K562 (cell line): ENCODE data around the gene LAPTM5. TPM values are rescaled to one million over a fixed set of nuclear protein-coding genes. Genes with fewer than 3 reads are reported as not detected.
A peak's percentile ranks its signal among the peaks of the same experiment; 100 is the strongest.

Source experiments
- ATAC-seq: fragments of 200-7000 bp; cut with Tn5 transposase; 3 replicates; pipeline ENCODE4 v1.9.1; 2020; ENCODE audit warnings: moderate library complexity
- BruUV-seq: library from RNA; stranded (reverse); fragments of 400-500 nt; replicated peaks from 2 replicates; lab custom pipeline; 2021; lab: Mats Ljungman, UMichigan
- CTCF ChIA-PET: fragments of 300-600 bp; formaldehyde crosslinking; extraction: SDS; loops from one replicate; lab custom pipeline; 2021; ENCODE audit warnings: low intra/inter-chr PET ratio; lab: Yijun Ruan, JAX
- POLR2A ChIA-PET: fragments of 300-600, 350-650 bp; sonication (Branson Sonifier 250); formaldehyde crosslinking; extraction: SDS; loops from one replicate; lab custom pipeline; 2021; ENCODE audit warnings: antibody characterized with exemption, inconsistent platforms; lab: Yijun Ruan, JAX
- DNase-seq, 4 experiments: peaks; one replicate each; pipeline versions ENCODE4 v3.0.0 to v3.0.0-alpha.2; 2011 to 2018; ENCODE audit warnings: low spot score in 3 of 4, mixed read lengths in 3 of 4; ENCODE audit errors: extremely low read depth in 1 of 4
- FAIRE-seq: peaks from 2 replicates; lab custom pipeline; 2011; peaks lifted over from hg19 to GRCh38; lab: Jason Lieb, UNC
- H2AFZ ChIP-seq: 2 replicates; pipeline ENCODE4 v1.6.0; 2011; ENCODE audit warnings: low read depth, low read length, control low read depth, inconsistent platforms
- H3K27ac ChIP-seq: fragments of 200-600 bp; 3 replicates; pipeline ENCODE4 v1.8.0; 2011; ENCODE audit warnings: low read depth, mild to moderate bottlenecking, control low read depth, inconsistent platforms, low read length, moderate library complexity, mixed read lengths; ENCODE audit errors: extremely low read depth
- H3K27me3 ChIP-seq, 2 experiments: fragments of 300-600 bp in 1 of 2; 2 replicates in 1 of 2; 3 replicates in 1 of 2; pipeline versions ENCODE4 v1.6.0 to v1.8.0; 2011; ENCODE audit warnings: inconsistent platforms in 2 of 2, low read length in 2 of 2, mild to moderate bottlenecking in 1 of 2, mixed read lengths in 1 of 2, moderate library complexity in 1 of 2; ENCODE audit not compliant: control insufficient read depth in 2 of 2, insufficient read depth in 2 of 2
- H3K36me3 ChIP-seq: fragments of 300-600 bp; 3 replicates; pipeline ENCODE4 v1.8.0; 2011; ENCODE audit warnings: mild to moderate bottlenecking, low read length, inconsistent platforms; ENCODE audit not compliant: control insufficient read depth, insufficient read depth
- H3K4me1 ChIP-seq, 2 experiments: fragments of 200-600 bp in 1 of 2; replicated peaks in 1 of 2; 2 replicates in 1 of 2; 3 replicates in 1 of 2; pipeline versions ENCODE4 v1.5.1 to v1.8.0; 2011; ENCODE audit warnings: inconsistent platforms in 2 of 2, low read length in 2 of 2, mild to moderate bottlenecking in 1 of 2, mixed read lengths in 1 of 2, moderate library complexity in 1 of 2; ENCODE audit not compliant: control insufficient read depth in 2 of 2, insufficient read depth in 2 of 2
- H3K4me2 ChIP-seq: 2 replicates; pipeline ENCODE4 v1.6.1; 2011; ENCODE audit warnings: low read length, control low read depth, inconsistent platforms, mixed read lengths; ENCODE audit not compliant: insufficient read depth
- H3K4me3 ChIP-seq: fragments of 200-600 bp; sonication (generic), shearing (Covaris generic); 2 replicates; pipeline ENCODE4 v1.5.1; 2016; ENCODE audit warnings: control low read depth, inconsistent platforms
- H3K79me2 ChIP-seq: fragments of 200-600 bp; 3 replicates; pipeline ENCODE4 v1.8.0; 2011; ENCODE audit warnings: low read length, inconsistent platforms; ENCODE audit not compliant: control insufficient read depth, insufficient read depth
- H3K9ac ChIP-seq, 2 experiments: 2 replicates each; pipeline versions ENCODE4 v1.6.0 to v1.6.1; 2011; ENCODE audit warnings: low read depth in 2 of 2, low read length in 2 of 2, control low read depth in 1 of 2, inconsistent platforms in 1 of 2, mild to moderate bottlenecking in 1 of 2, mixed read lengths in 1 of 2; ENCODE audit not compliant: insufficient read depth in 1 of 2
- H3K9me1 ChIP-seq: one replicate; pipeline ENCODE4 v1.6.0; 2011; ENCODE audit warnings: inconsistent platforms, mild to moderate bottlenecking, low read length, moderate library complexity; ENCODE audit not compliant: control insufficient read depth, insufficient read depth
- H3K9me3 ChIP-seq: replicated peaks from 2 replicates; pipeline ENCODE4 v1.5.1; 2011; ENCODE audit warnings: low read depth, low read length, inconsistent platforms; ENCODE audit not compliant: control insufficient read depth, insufficient read depth
- H4K20me1 ChIP-seq: replicated peaks from 2 replicates; pipeline ENCODE4 v1.6.1; 2011; ENCODE audit warnings: low read length, inconsistent platforms, mixed read lengths; ENCODE audit not compliant: control insufficient read depth, insufficient read depth
- GTF2A2 ChIP-seq: IDR thresholded peaks from 2 replicates; pipeline ENCODE4 v1.6.1; 2016; ENCODE audit warnings: mild to moderate bottlenecking, missing genetic modification characterization, missing compliant biosample characterization
- MTA1 ChIP-seq: fragments of 450-650 bp; IDR thresholded peaks from 2 replicates; pipeline ENCODE4 v1.6.1; 2017; ENCODE audit warnings: borderline replicate concordance
- PHB2 ChIP-seq: fragments of 450-650 bp; IDR thresholded peaks from 2 replicates; pipeline ENCODE4 v1.6.1; 2017; ENCODE audit warnings: low read depth
- RBM15 ChIP-seq: fragments of 200-400 bp; formaldehyde crosslinking; IDR thresholded peaks from 2 replicates; pipeline ENCODE4 v1.6.1; 2018; ENCODE audit warnings: mild to moderate bottlenecking, low read length, moderate library complexity; ENCODE audit not compliant: insufficient read depth
- RUNX1 ChIP-seq: sonication (generic); IDR thresholded peaks from 2 replicates; pipeline ENCODE4 v1.6.1; 2016; ENCODE audit warnings: antibody characterized with exemption, low read depth
- TAF15 ChIP-seq: fragments of 200-400 bp; formaldehyde crosslinking; IDR thresholded peaks from 2 replicates; pipeline ENCODE4 v1.6.1; 2017; ENCODE audit warnings: mild to moderate bottlenecking, low read depth, low read length, moderate library complexity
- ZNF76 ChIP-seq: fragments of 250-450 bp; sonication (Bioruptor Pico); IDR thresholded peaks from 2 replicates; pipeline ENCODE4 v1.4.0; 2020; ENCODE audit warnings: mild to moderate bottlenecking, moderate library complexity, borderline replicate concordance
- ZNF785 ChIP-seq: fragments of 250-450 bp; sonication (Bioruptor Pico); IDR thresholded peaks from 2 replicates; pipeline ENCODE4 v1.4.0; 2020; ENCODE audit warnings: mild to moderate bottlenecking
- WGBS: fragments of 100-300 bp; shearing (Covaris generic); methylation state at CpG from one replicate; pipeline ENCODE4 v1.1.6; 2016; ENCODE audit warnings: low coverage, mixed read lengths; ENCODE audit not compliant: insufficient coverage; ENCODE audit errors: missing lambda C conversion rate; 5-methylcytosine and 5-hydroxymethylcytosine counted together
- in situ Hi-C: fragments of 300-500 bp; cut with MboI; formaldehyde crosslinking; loops from 4 replicates; pipeline ENCODE4 v1.15.0; 2018; ENCODE audit warnings: inconsistent platforms, mixed read lengths
- intact Hi-C: fragments of 100-400 bp; cut with micrococcal nuclease; formaldehyde crosslinking; loops from 2 replicates; pipeline ENCODE4 v1.14.2; 2022
- polyA plus RNA-seq, 8 experiments: library from polyadenylated mRNA; depleted of rRNA in 4 of 8; stranded (reverse) in 5 of 8; unstranded in 3 of 8; fragments of >200 nt; fragmentation: Nextera tagmentation in 2 of 8; fragmentation: Illumina TruSeq in 1 of 8; extraction: Ambion mirVana in 2 of 8; extraction: Trizol in 1 of 8; gene quantifications; 2 replicates each; pipeline versions ENCODE4 v1.2.1 to v1.2.3, GENCODE V29; 2011 to 2014; ENCODE audit warnings: inconsistent platforms in 1 of 8, missing spikeins in 1 of 8
- total RNA-seq, 7 experiments: library from RNA; depleted of rRNA in 6 of 7; stranded (reverse); fragments of >200 nt in 6 of 7; fragmentation: Illumina TruSeq in 2 of 7; extraction: Trizol in 2 of 7; gene quantifications; 2 replicates each; pipeline versions ENCODE4 v1.2.1 to v1.2.3, GENCODE V29; 2011 to 2021; ENCODE audit warnings: low replicate concordance in 1 of 7
- TF ChIP-seq, protein P1 (sequence below): fragments of 200-600 bp; sonication (generic); IDR thresholded peaks from one replicate; pipeline ENCODE4 v1.6.1; 2012; ENCODE audit warnings: mild to moderate bottlenecking, low read depth, low read length, inconsistent platforms

The LAPTM5 gene
- total and polyA plus RNA-seq, 9 of the 15 experiments (the other 6 are each of a cell fraction or from before 2014, with no cell fraction given): 2.4 to 47.3 (median 20.3) TPM

DNA sequence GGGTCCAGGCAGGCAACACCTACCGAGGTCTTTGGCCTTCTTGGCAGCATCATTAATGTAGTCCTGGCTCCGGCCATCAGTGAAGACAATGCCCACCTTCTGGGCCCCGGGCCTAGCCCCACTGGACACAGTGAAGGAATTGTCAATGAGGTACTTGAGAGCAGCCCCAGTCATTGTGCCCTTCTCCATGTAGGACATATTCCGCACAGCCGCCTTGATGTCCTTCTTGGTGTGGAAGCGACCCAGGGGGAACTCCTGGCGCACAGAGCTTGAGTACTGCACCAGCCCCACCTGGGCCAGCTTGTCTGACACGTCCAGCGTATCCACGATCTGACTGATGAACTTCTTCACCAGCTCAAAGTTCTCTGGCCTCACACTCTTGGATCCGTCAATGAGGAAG is 41.7 kb downstream of the LAPTM5 start (continued):
- TF ChIP-seq ZNF785 (CRISPR knock-in tag) (no peak), RUNX1 (no peak), RBM15 (no peak), PHB2 (no peak), ZNF76 (CRISPR knock-in tag) (no peak), TAF15 (no peak), MTA1 (no peak)

DNA sequence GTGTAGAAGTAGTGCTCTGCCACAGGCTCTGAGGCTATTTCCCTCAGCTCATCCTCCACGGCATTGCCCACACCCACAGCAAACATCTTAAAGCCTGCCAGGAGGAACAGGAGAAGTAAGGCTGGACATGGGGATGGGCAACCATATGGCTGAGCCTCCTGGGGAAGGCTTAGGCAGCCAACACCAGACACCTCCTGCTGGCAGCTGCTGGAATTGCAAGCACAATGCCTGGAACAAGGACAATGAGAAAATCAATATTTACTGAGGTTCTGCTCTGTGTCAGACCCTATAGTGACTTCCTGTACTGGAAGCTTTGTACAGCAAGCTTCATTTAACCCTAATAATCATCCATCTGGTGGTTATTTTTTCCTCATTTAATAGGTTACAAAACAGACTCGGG is 42.4 kb downstream of the LAPTM5 start:
- Histone ChIP-seq H4K20me1 (no peaks in the 10 kb centered on the region), H3K4me3 (no peak overlapping the region), H3K79me2 (peaks cover 17% of the 10 kb centered on the region), H3K27ac (no peak overlapping the region), H3K4me1 (peaks cover 13 to 34% of the 10 kb centered on the region in 2 experiments), H3K9me1 (no peaks in the 10 kb centered on the region), H3K4me2 (no peak overlapping the region), H3K9ac (no peak overlapping the region), H3K9me3 (peaks cover 9% of the 10 kb centered on the region), H3K36me3 (no peaks in the 10 kb centered on the region; the same call in 1 of the 3 replicates), H3K27me3 (peaks cover 0 to 6% of the 10 kb centered on the region in 2 experiments; a peak in 2 of 5 replicates), H2AFZ (no peak overlapping the region)
- DNase-seq (peak in 2 of 4 experiments; percentile 45 to 62), FAIRE-seq (no peak), ATAC-seq (no peak)
- WGBS: 89% methylated on average over 2 of the region's 2 CpGs
- intact Hi-C loops: no loop called here
- ChIA-PET CTCF (no interaction called here), POLR2A (interaction anchor here (1.2 kb wide), 1 partner anchor 54 kb away, joined by 3 read pairs; no protein-coding TSS in a partner anchor)
- in situ Hi-C loops: loop anchor here (5.0 kb wide), 2 partner anchors 62 to 197 kb away; no protein-coding TSS in a partner anchor
- no TSS peak for BruUV-seq
- TF ChIP-seq GTF2A2 (tag): no peak
- TF ChIP-seq, protein P1, sequence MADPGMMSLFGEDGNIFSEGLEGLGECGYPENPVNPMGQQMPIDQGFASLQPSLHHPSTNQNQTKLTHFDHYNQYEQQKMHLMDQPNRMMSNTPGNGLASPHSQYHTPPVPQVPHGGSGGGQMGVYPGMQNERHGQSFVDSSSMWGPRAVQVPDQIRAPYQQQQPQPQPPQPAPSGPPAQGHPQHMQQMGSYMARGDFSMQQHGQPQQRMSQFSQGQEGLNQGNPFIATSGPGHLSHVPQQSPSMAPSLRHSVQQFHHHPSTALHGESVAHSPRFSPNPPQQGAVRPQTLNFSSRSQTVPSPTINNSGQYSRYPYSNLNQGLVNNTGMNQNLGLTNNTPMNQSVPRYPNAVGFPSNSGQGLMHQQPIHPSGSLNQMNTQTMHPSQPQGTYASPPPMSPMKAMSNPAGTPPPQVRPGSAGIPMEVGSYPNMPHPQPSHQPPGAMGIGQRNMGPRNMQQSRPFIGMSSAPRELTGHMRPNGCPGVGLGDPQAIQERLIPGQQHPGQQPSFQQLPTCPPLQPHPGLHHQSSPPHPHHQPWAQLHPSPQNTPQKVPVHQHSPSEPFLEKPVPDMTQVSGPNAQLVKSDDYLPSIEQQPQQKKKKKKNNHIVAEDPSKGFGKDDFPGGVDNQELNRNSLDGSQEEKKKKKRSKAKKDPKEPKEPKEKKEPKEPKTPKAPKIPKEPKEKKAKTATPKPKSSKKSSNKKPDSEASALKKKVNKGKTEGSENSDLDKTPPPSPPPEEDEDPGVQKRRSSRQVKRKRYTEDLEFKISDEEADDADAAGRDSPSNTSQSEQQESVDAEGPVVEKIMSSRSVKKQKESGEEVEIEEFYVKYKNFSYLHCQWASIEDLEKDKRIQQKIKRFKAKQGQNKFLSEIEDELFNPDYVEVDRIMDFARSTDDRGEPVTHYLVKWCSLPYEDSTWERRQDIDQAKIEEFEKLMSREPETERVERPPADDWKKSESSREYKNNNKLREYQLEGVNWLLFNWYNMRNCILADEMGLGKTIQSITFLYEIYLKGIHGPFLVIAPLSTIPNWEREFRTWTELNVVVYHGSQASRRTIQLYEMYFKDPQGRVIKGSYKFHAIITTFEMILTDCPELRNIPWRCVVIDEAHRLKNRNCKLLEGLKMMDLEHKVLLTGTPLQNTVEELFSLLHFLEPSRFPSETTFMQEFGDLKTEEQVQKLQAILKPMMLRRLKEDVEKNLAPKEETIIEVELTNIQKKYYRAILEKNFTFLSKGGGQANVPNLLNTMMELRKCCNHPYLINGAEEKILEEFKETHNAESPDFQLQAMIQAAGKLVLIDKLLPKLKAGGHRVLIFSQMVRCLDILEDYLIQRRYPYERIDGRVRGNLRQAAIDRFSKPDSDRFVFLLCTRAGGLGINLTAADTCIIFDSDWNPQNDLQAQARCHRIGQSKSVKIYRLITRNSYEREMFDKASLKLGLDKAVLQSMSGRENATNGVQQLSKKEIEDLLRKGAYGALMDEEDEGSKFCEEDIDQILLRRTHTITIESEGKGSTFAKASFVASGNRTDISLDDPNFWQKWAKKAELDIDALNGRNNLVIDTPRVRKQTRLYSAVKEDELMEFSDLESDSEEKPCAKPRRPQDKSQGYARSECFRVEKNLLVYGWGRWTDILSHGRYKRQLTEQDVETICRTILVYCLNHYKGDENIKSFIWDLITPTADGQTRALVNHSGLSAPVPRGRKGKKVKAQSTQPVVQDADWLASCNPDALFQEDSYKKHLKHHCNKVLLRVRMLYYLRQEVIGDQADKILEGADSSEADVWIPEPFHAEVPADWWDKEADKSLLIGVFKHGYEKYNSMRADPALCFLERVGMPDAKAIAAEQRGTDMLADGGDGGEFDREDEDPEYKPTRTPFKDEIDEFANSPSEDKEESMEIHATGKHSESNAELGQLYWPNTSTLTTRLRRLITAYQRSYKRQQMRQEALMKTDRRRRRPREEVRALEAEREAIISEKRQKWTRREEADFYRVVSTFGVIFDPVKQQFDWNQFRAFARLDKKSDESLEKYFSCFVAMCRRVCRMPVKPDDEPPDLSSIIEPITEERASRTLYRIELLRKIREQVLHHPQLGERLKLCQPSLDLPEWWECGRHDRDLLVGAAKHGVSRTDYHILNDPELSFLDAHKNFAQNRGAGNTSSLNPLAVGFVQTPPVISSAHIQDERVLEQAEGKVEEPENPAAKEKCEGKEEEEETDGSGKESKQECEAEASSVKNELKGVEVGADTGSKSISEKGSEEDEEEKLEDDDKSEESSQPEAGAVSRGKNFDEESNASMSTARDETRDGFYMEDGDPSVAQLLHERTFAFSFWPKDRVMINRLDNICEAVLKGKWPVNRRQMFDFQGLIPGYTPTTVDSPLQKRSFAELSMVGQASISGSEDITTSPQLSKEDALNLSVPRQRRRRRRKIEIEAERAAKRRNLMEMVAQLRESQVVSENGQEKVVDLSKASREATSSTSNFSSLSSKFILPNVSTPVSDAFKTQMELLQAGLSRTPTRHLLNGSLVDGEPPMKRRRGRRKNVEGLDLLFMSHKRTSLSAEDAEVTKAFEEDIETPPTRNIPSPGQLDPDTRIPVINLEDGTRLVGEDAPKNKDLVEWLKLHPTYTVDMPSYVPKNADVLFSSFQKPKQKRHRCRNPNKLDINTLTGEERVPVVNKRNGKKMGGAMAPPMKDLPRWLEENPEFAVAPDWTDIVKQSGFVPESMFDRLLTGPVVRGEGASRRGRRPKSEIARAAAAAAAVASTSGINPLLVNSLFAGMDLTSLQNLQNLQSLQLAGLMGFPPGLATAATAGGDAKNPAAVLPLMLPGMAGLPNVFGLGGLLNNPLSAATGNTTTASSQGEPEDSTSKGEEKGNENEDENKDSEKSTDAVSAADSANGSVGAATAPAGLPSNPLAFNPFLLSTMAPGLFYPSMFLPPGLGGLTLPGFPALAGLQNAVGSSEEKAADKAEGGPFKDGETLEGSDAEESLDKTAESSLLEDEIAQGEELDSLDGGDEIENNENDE: no peak
